ENCODE data around the gene SKIC2.
"Not testable (repeated sequence)": the region's sequence is repeated elsewhere in the genome, so short reads cannot be mapped to it uniquely, and the experiment has no call there.

Gene SKIC2

DNA sequence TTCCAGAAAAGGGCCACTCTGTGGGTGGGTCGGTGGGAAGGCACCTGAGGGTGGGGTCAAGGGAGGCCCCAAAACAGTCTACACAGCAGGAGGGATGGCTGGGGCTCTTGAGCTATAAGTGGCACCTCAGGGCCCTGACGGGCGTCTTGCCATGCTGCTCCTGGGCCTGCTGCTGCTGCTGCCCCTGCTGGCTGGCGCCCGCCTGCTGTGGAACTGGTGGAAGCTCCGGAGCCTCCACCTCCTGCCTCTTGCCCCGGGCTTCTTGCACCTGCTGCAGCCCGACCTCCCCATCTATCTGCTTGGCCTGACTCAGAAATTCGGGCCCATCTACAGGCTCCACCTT, 46.5 kb downstream of the SKIC2 start:
- DNase-seq: not testable (repeated sequence)

GRCh38 chr6:32005991-32006529, 47.1 kb downstream of the SKIC2 start:
- not testable (repeated sequence) for DNase-seq

GRCh38 chr6:32007086-32007485, 48.1 kb downstream of the SKIC2 start:
- DNase-seq: not testable (repeated sequence)

GRCh38 chr6:32008037-32008436, 49.1 kb downstream of the SKIC2 start:
- DNase-seq: not testable (repeated sequence)

- not testable (repeated sequence) for DNase-seq
Observed at GRCh38 chr6:32008616-32009015, 49.6 kb downstream of the SKIC2 start.

DNA sequence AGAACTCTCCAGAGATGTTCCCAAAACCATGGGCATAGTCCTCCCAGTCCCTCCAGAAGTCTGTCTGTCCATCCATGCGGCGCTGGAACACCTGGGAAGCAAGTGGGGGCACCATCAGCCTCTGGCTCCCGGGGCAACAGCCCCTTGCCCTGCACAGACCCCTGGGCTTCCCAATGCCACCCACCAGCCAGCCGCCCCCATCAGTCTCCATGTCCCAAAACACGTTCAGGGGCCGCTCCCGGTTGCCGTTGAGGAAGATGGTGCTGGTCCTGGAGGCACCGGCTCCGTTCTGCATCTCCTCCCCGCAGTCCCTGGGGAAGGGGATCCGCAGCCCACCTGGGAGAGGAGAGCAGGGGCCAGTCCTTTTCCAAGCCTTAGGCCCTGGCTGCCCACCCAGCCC, 50.6 kb downstream of the SKIC2 start:
- DNase-seq: not testable (repeated sequence)

DNA sequence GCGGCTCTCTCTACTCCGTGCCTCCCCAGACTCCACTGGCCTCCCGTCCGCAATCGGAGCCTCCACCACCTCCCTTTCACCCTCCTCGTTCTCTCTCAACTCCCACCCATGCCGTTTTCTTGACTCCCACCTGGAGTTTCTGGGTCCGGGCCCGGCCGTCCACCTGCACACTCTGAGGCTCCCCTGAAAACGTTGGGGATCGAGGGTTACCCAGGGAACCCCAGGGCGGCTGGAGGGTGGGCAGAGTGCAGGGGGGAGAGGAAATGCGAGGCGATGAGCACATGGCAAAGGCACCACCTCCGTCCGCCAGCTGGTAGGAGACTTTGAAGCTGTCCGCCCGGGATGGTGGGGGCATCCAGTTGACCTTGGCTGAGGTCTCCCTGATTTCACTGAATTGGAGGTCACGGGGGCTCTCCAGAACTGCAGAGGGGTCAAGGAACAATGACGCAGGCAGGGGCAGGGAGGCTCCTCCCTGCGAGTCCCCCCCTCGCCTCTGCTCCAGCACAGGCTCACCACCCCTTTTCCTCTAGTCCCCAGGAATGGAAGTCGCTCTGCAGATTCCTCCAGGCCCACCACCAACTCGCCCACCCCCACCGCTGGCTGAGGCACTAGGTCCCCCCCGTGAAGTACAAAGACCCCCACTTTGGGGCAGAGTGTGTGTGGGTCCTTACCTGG, 52.0 kb downstream of the SKIC2 start:
- not testable (repeated sequence) for DNase-seq

- DNase-seq: not testable (repeated sequence)
Observed at GRCh38 chr6:32012941-32013617, 54.1 kb downstream of the SKIC2 start.

DNA sequence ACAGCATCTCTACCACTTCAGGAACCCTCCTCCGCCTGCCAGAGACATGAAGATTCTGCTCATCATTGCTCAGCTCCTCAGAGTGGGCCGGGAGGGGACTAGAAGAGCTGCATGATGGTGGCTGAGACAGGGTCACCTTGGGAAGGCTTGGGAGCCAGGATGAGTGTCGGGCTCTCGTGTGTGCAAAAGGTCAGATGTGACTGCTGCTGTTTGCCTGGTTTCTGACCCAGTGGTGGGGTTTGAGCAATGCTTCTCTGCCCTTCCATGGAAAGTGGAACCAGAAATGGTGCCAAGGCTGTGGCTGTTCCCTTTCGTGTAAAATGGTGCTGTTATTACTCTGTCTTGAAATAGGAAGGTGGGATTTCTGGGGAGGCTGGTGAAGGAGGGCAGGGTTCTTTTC, 54.8 kb downstream of the SKIC2 start:
- DNase-seq: not testable (repeated sequence)

DNA sequence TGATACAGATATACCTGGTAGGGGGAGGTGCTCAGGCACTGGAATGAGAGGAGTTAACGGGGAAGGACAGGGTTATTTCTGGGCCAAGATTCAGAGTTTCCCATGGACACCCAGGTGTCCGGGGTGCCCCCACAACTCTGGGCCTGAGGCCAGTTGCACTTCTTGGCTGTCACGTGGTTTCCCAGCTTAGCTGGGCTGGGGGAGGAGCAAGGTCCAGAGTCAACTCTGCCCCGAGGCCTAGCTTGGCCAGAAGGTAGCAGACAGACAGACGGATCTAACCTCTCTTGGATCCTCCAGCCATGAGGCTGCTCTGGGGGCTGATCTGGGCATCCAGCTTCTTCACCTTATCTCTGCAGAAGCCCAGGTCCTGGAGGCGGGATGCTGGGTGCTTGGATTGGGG, 55.6 kb downstream of the SKIC2 start, which contains the start of gene C4B:
TSS of gene C4B (plus strand) at position 249 of the 400 bp plus-strand sequence. CDS start at position 300, 51 bp downstream.
- DNase-seq: not testable (repeated sequence)
